HPDE6-E6E7 (cell line): ENCODE results near the gene HSD17B13.
A peak's percentile ranks its signal among the peaks of the same experiment; 100 is the strongest.
"Not testable (repeated sequence)": the region's sequence is repeated elsewhere in the genome, so short reads cannot be mapped to it uniquely, and the experiment has no call there.

ENCODE experiments used
- DNase-seq: peaks from one replicate; pipeline ENCODE4 v3.0.0; 2011; ENCODE audit warnings: missing footprints; ENCODE audit errors: extremely low spot score

HSD17B13 gene

GRCh38 chr4:87322754-87323153, at the start of gene HSD17B13:
HSD17B13 (minus strand) TSS chr4:87322882; CDS start chr4:87322841, 41 bp downstream.
- DNase-seq = no peak

- no peak for DNase-seq
Observed at GRCh38 chr4:87370068-87370467, 47.4 kb upstream of the HSD17B13 start.

- DNase-seq = no peak
Observed at GRCh38 chr4:87366521-87367162, 44.0 kb upstream of the HSD17B13 start.

GRCh38 chr4:87365348-87365747, 42.7 kb upstream of the HSD17B13 start:
- DNase-seq = no peak

GRCh38 chr4:87363552-87363951, 40.9 kb upstream of the HSD17B13 start:
- no peak for DNase-seq

GRCh38 chr4:87360338-87360935, 37.8 kb upstream of the HSD17B13 start:
- no peak for DNase-seq

GRCh38 chr4:87359258-87359657, 36.6 kb upstream of the HSD17B13 start:
- DNase-seq = no peak

- DNase-seq = no peak
Observed at GRCh38 chr4:87356832-87357526, 34.3 kb upstream of the HSD17B13 start.

GRCh38 chr4:87354168-87355102, 31.8 kb upstream of the HSD17B13 start:
- DNase-seq = no peak

GRCh38 chr4:87353592-87353991, 30.9 kb upstream of the HSD17B13 start:
- no peak for DNase-seq

- no peak for DNase-seq
Observed at GRCh38 chr4:87345139-87345538, 22.5 kb upstream of the HSD17B13 start.

- no peak for DNase-seq
Observed at GRCh38 chr4:87342872-87343271, 20.2 kb upstream of the HSD17B13 start.

GRCh38 chr4:87341954-87342635, 19.4 kb upstream of the HSD17B13 start:
- not testable (repeated sequence) for DNase-seq

- DNase-seq = no peak
Observed at GRCh38 chr4:87339440-87339839, 16.8 kb upstream of the HSD17B13 start.

- no peak for DNase-seq
Observed at GRCh38 chr4:87337361-87337760, 14.7 kb upstream of the HSD17B13 start.

GRCh38 chr4:87333267-87333666, 10.6 kb upstream of the HSD17B13 start:
- DNase-seq = no peak

GRCh38 chr4:87330761-87331160, 8.1 kb upstream of the HSD17B13 start:
- no peak for DNase-seq

GRCh38 chr4:87327136-87327535, 4.5 kb upstream of the HSD17B13 start:
- DNase-seq = no peak

GRCh38 chr4:87326460-87326859, 3.8 kb upstream of the HSD17B13 start:
- DNase-seq = no peak

- DNase-seq = no peak
Observed at GRCh38 chr4:87321888-87322287, 794 bp downstream of the HSD17B13 start.

- DNase-seq = peak; percentile 34
Observed at GRCh38 chr4:87317527-87317926, 5.2 kb downstream of the HSD17B13 start.
